Activated B cell treated with CpG ODN at 0.5 μM for 24 hours (primary cell): Measurements from ENCODE around the gene SETD4. TPM values are rescaled to one million over a fixed set of nuclear protein-coding genes. Genes with fewer than 3 reads are reported as not detected.

Source experiments
- ATAC-seq: fragments of 200-7000 bp; cut with Tn5 transposase; one replicate; pipeline ENCODE4 v1.10.0; 2021; ENCODE audit warnings: low read depth, mild to moderate bottlenecking, moderate library complexity
- CTCF ChIA-PET: fragments of 350-600 bp; sonication (Branson Sonifier 250); formaldehyde crosslinking; loops from one replicate; lab custom pipeline; 2021; ENCODE audit warnings: antibody characterized with exemption; lab: Charles Lee
- POLR2A ChIA-PET: fragments of 350-600 bp; sonication (Branson Sonifier 250); formaldehyde crosslinking; loops from one replicate; lab custom pipeline; 2021; ENCODE audit warnings: antibody characterized with exemption; lab: Charles Lee
- DNase-seq: peaks from one replicate; pipeline ENCODE4 v3.0.0; 2022
- H3K27ac Mint-ChIP-seq: one replicate; pipeline ENCODE4 v1.8.0; 2020; ENCODE audit warnings: mixed read lengths
- H3K27me3 Mint-ChIP-seq: one replicate; pipeline ENCODE4 v1.8.0; 2021; ENCODE audit warnings: mixed read lengths
- H3K36me3 Mint-ChIP-seq: one replicate; pipeline ENCODE4 v1.8.0; 2021; ENCODE audit warnings: low read depth, mixed read lengths
- H3K4me1 Mint-ChIP-seq: one replicate; pipeline ENCODE4 v1.8.0; 2021; ENCODE audit warnings: mixed read lengths
- H3K4me3 Mint-ChIP-seq: one replicate; pipeline ENCODE4 v1.8.0; 2020; ENCODE audit warnings: mild to moderate bottlenecking, mixed read lengths
- H3K9me3 Mint-ChIP-seq: one replicate; pipeline ENCODE4 v1.8.0; 2020; ENCODE audit warnings: mixed read lengths
- CTCF ChIP-seq: fragments of 200-600 bp; IDR thresholded peaks from one replicate; pipeline ENCODE4 v1.8.0; 2022; ENCODE audit warnings: antibody characterized with exemption, mild to moderate bottlenecking
- intact Hi-C: fragments of 100-400 bp; cut with micrococcal nuclease; formaldehyde crosslinking; loops from one replicate; pipeline ENCODE4 v1.15.1; 2024
- total RNA-seq: library from RNA; stranded (reverse); gene quantifications from 2 replicates; pipeline ENCODE4 v1.2.3, GENCODE V29; 2022

The SETD4 gene, protein sequence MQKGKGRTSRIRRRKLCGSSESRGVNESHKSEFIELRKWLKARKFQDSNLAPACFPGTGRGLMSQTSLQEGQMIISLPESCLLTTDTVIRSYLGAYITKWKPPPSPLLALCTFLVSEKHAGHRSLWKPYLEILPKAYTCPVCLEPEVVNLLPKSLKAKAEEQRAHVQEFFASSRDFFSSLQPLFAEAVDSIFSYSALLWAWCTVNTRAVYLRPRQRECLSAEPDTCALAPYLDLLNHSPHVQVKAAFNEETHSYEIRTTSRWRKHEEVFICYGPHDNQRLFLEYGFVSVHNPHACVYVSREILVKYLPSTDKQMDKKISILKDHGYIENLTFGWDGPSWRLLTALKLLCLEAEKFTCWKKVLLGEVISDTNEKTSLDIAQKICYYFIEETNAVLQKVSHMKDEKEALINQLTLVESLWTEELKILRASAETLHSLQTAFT
- 31.6 and 40.4 TPM in 2 replicates for total RNA-seq

- POLR2A ChIA-PET, result interaction anchor here (0.5 to 2.2 kb wide), 28 partner anchors 10 to 1197 kb away, joined by 3 to 60 read pairs (median 4); partner anchors contain the start of genes CBR1, CBR3 and MORC3
- TF ChIP-seq CTCF, result no peak
- peak within 1 kb of the TSS; percentile 95 for H3K4me3 Mint-ChIP-seq
- peak within 1 kb of the TSS; percentile 96 for H3K27ac Mint-ChIP-seq
- no peaks in the 10 kb centered on the region for H3K9me3 Mint-ChIP-seq
- ATAC-seq, result peak; percentile 89
- intact Hi-C loops, result loop anchor here (1.0 to 10.0 kb wide), 9 partner anchors 9 to 1986 kb away; partner anchors contain the start of genes CBR3, DOP1B, MRPS6 and RUNX1
- peaks cover 38% of the 10 kb centered on the region for H3K36me3 Mint-ChIP-seq
- no peaks in the 10 kb centered on the region for H3K27me3 Mint-ChIP-seq
- DNase-seq, result peak; percentile 96
- H3K4me1 Mint-ChIP-seq, result peaks cover 20% of the 10 kb centered on the region
- CTCF ChIA-PET, result interaction anchor here (0.5 to 2.0 kb wide), 5 partner anchors 10 to 1009 kb away, joined by 3 to 12 read pairs (median 3); partner anchors contain the start of gene CBR1
Measured at GRCh38 chr21:36060159-36060921, at the start of gene SETD4. TSS of gene SETD4 (minus strand) at chr21:36060526. CDS start at chr21:36058888, 1,638 bp downstream.

- ATAC-seq (no peak), DNase-seq (no peak)
- Mint-ChIP-seq H3K9me3 (no peaks in the 10 kb centered on the region), H3K27ac (no peak overlapping the region), H3K36me3 (no peaks in the 10 kb centered on the region), H3K4me3 (no peak overlapping the region), H3K4me1 (peaks cover 24% of the 10 kb centered on the region), H3K27me3 (peaks cover 14% of the 10 kb centered on the region)
- ChIA-PET CTCF (interaction anchor here (0.7 kb wide), 1 partner anchor 1222 kb away, joined by 3 read pairs; no protein-coding TSS in a partner anchor), POLR2A (no interaction called here)
- intact Hi-C loops, result loop anchor here (10.0 kb wide), 1 partner anchor 175 kb away; no protein-coding TSS in a partner anchor
- TF ChIP-seq CTCF, result no peak
Measured at GRCh38 chr21:36109868-36110267, 49.5 kb upstream of the SETD4 start.

DNA sequence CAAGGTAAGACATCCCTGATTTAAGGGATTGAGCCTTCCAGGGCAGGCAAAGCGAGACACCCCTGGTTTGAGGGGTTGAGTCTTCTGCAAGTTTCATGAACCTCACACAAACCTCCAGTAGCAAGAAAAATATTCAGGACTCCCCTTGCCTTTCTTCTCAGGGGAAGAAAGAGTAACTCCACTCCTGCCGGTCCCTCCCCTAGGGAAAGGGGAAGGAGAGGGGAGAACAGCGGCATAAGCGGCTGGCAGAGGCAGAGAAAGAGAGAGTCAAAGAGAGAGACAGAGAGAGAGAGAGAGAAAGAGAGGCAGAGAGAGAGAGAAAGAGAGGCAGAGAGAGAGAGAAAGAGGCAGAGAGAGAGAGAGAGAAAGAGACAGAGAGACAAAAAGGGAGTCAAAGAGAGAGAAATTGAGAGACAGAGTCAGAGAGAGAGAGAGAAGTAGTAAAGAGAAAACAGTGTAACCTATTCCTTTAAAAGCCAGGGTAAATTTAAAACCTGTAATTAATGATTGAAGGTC lies 45.1 kb upstream of the SETD4 start:
- intact Hi-C loops, result no loop called here
- no peak for TF ChIP-seq CTCF
- CTCF ChIA-PET, result interaction anchor here (0.6 to 1.6 kb wide), 9 partner anchors 8 to 52 kb away, joined by 3 to 12 read pairs (median 3); partner anchors contain the start of gene SETD4
- Mint-ChIP-seq H3K36me3 (no peaks in the 10 kb centered on the region), H3K4me1 (peaks cover 10% of the 10 kb centered on the region), H3K27me3 (peaks cover 22% of the 10 kb centered on the region), H3K27ac (no peak overlapping the region), H3K4me3 (no peak overlapping the region), H3K9me3 (no peaks in the 10 kb centered on the region)
- DNase-seq (no peak), ATAC-seq (no peak)
- POLR2A ChIA-PET, result interaction anchor here (0.7 to 1.2 kb wide), 2 partner anchors 45 to 59 kb away, joined by 4 to 9 read pairs; partner anchors contain the start of gene SETD4

DNA sequence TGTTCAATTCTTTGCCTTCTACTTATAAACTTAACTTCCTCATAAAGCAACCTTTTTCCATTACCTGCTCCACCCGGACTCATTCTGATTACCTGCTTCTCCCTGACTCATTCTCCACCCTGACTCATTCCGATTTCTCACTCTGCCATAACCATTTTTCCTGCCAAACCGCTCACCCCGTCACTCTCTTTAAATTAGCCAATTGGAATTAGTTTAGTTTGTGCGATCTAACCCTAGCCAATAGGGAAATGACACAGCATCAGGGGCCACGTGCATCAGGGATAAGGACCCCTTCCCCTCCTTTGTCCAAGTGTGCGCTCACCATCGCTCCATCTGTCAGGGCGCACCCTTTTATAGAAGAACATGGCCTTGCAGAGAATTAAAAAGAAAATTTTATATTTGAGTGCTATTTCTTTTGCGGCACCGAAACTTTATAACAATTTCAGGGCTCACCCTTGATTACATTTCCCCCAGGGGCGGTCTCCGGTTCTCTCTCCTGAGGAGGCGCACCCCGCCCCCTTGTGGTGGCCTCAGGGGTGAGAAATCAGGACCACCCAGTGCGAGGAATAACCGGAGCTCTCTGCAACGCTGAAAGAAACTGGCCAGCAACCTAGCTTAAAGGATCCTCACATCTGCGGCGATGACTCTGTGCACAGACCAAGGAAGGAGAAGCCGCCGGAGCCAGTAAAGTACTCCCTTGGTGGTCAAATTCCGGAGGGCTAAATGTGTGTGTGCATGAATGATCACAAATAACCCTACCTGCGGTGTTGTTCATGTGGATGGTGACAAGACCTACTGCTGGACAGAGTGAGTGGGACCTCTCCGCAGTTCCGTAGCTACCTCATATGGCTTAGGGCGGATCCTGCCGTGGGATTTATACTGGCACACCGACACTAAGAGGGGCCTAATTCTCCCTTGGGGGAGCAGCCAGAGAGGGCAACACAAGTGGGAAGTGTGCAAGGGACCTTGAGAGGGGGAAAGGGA lies 44.3 kb upstream of the SETD4 start:
- intact Hi-C loops, result loop anchor here (1.0 kb wide), 2 partner anchors 44 to 1411 kb away; partner anchors contain the start of gene SETD4
- TF ChIP-seq CTCF, result no peak
- Mint-ChIP-seq H3K4me1 (peaks cover 10% of the 10 kb centered on the region), H3K36me3 (no peaks in the 10 kb centered on the region), H3K27ac (peak overlapping the region; percentile 20), H3K9me3 (no peaks in the 10 kb centered on the region), H3K27me3 (peaks cover 22% of the 10 kb centered on the region), H3K4me3 (peak overlapping the region; percentile 39)
- peak; percentile 64 for DNase-seq
- peak; percentile 83 for ATAC-seq
- ChIA-PET CTCF (interaction anchor here (0.6 to 1.6 kb wide), 9 partner anchors 9 to 51 kb away, joined by 3 to 12 read pairs (median 3); partner anchors contain the start of gene SETD4), POLR2A (interaction anchor here (0.7 to 1.2 kb wide), 3 partner anchors 35 to 58 kb away, joined by 4 to 9 read pairs (median 4); partner anchors contain the start of genes CBR1 and SETD4)
